GM18498 (cell line): Measurements from ENCODE around the gene LCE2C.

Source experiments
- ATAC-seq: cut with Tn5 transposase; IDR thresholded peaks from one replicate; pipeline ENCODE4 v1.9.1; 2021; ENCODE audit warnings: mild to moderate bottlenecking, moderate library complexity; ENCODE audit not compliant: unreplicated experiment

LCE2C gene

DNA sequence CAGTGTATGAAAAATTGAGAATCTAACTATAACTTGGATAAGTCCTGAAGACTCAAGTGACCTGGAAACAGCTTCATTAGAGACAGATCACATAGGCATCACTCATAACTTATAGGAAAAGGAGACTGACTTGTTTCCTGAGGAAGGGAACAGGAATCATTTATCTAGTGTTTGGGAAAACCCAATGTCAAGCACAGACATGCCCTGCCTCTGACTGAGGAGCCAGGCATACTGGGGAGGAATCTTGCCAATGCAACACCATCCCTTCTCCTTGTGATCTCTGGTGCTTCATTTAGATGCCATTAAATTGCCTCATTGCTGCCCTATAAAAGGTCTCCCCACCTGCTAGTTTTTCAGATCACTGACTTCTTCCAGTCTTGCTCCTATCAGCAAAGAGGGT lies 43.2 kb downstream of the LCE2C start:
- ATAC-seq = no peak

DNA sequence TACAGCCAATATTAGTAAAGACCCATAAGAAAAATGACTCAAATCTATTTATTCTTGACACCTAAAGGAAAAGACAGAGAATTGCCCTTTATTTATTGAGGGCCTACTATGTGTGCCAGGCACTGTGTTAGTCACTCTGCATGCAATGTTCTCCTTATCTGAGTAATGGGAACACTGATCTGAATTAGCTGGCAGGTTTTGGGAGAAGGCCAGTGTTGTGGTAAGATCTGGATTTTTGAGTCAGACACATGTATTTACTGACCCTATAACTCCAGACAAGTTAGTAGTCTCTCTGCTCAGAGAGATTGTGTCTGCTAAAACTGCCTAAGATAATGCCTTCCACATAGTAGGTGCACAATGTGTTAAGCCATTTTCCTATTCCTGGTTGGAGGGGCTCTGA lies 50.2 kb downstream of the LCE2C start:
- ATAC-seq = no peak
